Vagina (tissue), 2 donors: ENCODE results near the gene ADARB2.

Source experiments
- POLR2A ChIP-seq, 2 donors: fragments of 450-650 bp; IDR thresholded peaks; one replicate each; pipeline ENCODE4 v1.6.1; 2017; ENCODE audit warnings: antibody characterized with exemption in 2 of 2, mild to moderate bottlenecking in 2 of 2, moderate library complexity in 2 of 2
- TF ChIP-seq, protein P1 (sequence below), 3 experiments: fragments of 450-650 bp in 2 of 3; fragments of 200-600 bp in 1 of 3; sonication (generic) in 1 of 3; IDR thresholded peaks; one replicate each; pipeline ENCODE4 v1.5.1; 2017 to 2019; ENCODE audit warnings: antibody characterized with exemption in 3 of 3, mild to moderate bottlenecking in 2 of 3, moderate library complexity in 2 of 3

DNA sequence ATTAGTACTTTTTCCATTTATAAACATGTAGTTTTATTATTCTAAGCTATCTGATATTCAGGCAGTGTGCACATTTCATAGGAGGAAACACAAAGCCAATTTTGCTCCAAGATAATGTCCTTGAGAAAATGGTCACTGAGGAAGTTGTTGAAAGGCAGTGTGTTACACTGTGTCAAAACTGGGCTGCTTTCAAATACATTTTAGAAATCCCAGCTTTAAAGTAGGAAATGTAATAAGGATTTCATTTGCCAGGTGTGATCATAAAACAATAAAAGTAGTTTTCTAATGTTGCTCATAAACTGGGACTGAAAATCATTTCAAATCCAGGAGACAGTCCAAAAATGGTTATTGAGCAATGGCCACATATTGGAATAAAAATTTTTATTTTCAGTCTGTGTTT lies 601.1 kb downstream of the ADARB2 start:
- no peak for TF ChIP-seq POLR2A (IDR thresholded peaks at IDR 0.05)
- TF ChIP-seq, protein P1, sequence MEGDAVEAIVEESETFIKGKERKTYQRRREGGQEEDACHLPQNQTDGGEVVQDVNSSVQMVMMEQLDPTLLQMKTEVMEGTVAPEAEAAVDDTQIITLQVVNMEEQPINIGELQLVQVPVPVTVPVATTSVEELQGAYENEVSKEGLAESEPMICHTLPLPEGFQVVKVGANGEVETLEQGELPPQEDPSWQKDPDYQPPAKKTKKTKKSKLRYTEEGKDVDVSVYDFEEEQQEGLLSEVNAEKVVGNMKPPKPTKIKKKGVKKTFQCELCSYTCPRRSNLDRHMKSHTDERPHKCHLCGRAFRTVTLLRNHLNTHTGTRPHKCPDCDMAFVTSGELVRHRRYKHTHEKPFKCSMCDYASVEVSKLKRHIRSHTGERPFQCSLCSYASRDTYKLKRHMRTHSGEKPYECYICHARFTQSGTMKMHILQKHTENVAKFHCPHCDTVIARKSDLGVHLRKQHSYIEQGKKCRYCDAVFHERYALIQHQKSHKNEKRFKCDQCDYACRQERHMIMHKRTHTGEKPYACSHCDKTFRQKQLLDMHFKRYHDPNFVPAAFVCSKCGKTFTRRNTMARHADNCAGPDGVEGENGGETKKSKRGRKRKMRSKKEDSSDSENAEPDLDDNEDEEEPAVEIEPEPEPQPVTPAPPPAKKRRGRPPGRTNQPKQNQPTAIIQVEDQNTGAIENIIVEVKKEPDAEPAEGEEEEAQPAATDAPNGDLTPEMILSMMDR (IDR thresholded peaks at IDR 0.05): no peak
